Measurements from ENCODE around the gene MAU2.
"Not testable (repeated sequence)": the region's sequence is repeated elsewhere in the genome, so short reads cannot be mapped to it uniquely, and the experiment has no call there.

MAU2 gene

DNA sequence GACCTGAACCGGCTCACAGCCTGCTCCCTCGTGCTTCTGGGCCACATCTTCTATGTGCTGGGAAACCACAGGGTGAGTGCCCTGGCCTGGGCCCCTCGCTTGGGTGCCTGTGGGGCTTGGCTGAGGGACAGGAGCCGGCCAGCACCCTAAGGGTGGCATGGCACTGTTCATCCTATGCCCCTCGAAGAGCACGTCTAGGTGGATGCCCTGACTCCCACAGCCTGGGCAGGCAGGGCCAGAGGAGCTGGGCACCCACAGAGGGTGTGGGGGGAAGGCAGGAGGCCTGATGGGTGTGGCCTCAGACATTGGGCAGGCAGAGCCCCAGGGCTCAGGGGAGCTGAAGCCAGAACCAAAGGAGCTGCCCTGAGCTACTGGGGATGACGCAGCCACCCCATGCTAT is 28.7 kb downstream of the MAU2 start:
- no peak for DNase-seq

DNA sequence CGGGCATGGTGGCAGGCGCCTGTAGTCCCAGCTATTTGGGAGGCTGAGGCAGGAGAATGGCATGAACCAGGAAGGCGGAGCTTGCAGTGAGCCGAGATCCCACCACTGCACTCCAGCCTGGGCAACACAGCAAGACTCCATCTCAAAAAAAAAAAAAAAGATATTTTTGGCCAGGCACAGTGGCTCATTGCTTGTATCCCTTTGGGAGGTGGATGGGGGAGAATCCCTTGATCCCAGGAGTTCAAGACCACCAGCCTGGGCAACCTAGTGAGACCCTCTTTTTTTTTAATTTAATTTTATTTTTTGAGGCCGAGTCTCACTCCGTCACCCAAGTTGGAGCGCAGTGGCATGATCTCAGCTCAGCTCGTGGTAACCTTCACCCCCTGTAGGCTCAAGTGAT is 30.1 kb downstream of the MAU2 start:
- DNase-seq, result not testable (repeated sequence)

GRCh38 chr19:19352823-19353222 is 32.2 kb downstream of the MAU2 start:
- DNase-seq, result no peak

DNA sequence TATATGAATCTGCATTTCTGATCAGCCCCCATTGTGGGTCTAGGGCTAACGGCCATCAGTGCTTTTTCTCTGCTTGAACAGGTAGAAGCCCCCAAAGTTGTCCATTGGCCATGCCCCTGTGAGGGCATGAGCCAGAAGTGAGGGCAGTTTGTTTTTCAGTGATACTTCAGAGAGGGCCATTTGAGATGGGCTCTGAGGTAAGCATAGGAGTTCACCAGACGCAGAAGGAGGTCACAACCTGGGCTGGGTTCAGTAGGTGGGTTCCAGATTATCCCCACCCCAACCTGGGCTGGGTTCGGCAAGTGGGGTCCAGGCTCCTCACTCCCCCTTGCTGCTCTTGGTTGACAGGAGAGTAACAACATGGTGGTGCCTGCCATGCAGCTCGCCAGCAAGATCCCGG is 33.4 kb downstream of the MAU2 start:
- no peak for DNase-seq

- no peak for DNase-seq
These were observed 34.3 kb downstream of the MAU2 start for GRCh38 chr19:19354932-19355331.

DNA sequence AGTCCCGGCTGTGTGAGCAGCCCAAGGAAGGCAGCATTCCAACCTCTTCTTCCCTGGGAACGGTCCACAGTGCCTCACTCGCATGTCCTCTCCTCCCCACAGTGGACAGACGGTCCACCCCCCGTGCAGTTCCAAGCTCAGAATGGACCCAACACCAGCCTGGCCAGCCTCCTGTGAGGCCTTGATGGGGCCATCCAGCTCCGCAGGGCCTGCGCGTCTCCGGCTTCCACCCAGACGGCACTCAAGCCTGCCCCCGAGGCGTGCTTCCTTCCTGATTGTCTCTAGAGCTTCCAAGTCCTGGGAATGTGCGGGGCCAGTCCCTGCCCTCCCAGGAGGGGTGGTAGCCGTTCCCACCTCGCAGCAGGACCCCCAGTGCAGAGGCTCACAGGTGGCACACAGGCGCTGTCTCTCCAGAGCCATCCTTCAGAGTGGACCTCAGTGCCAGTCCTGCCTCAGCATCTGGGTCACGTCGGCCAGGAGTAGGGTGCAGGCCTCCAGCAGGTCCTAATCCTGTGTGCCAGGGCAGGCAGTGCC is 35.0 kb downstream of the MAU2 start:
- no peak for DNase-seq

DNA sequence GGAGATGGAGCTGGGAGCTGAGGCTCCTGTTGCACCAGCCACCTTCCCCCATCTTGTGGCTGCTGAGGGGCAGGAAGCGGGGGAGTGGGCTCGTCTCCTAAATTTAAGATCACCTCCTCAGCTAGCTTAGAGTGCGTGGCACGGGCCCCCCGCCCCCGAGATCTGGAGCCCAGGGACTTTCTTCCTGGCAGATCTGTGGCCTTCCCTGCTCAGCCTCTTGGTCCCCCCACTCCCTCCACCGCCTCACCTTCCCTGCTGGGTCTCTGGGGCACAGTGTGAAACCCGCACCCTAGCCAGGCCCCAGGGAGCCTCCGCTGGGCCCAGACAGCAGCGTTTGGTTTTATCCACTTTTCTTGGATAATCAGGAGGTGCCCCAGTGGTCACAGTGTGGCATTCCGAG is 35.9 kb downstream of the MAU2 start:
- DNase-seq, result no peak

GRCh38 chr19:19356901-19357566 is 36.4 kb downstream of the MAU2 start:
- DNase-seq, result no peak

- peak; percentile 84 for DNase-seq
These were observed 40.5 kb downstream of the MAU2 start for GRCh38 chr19:19361075-19361594.

- DNase-seq, result no peak
These were observed 41.4 kb downstream of the MAU2 start for GRCh38 chr19:19362075-19362474.

GRCh38 chr19:19366434-19367396 is 46.1 kb downstream of the MAU2 start:
- DNase-seq, result peak; percentile 59

- DNase-seq, result no peak
These were observed 47.5 kb downstream of the MAU2 start for GRCh38 chr19:19368087-19368486.

- no peak for DNase-seq
These were observed 50.4 kb downstream of the MAU2 start for GRCh38 chr19:19371059-19371458.

- DNase-seq, result peak; percentile 14
These were observed 52.2 kb downstream of the MAU2 start for GRCh38 chr19:19372656-19373416.

DNA sequence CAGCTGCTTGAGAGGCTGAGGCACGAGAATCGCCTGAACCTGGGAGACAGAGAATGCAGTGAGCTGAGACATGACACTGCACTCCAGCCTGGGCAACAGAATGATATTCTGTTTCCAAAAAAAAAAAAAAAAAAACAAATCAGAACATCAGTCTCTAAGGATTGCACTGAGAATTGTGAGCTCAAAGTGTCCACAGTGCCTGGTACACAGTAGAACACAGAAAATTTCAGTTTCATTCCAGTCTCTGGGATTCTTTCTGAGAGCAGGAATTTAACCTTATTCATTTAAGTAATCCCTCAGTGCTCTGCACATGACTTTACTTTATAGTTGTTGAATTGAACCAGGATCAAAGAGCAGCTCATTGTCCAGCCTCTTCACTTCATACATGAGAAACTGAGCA is 58.9 kb downstream of the MAU2 start:
- no peak for DNase-seq

DNA sequence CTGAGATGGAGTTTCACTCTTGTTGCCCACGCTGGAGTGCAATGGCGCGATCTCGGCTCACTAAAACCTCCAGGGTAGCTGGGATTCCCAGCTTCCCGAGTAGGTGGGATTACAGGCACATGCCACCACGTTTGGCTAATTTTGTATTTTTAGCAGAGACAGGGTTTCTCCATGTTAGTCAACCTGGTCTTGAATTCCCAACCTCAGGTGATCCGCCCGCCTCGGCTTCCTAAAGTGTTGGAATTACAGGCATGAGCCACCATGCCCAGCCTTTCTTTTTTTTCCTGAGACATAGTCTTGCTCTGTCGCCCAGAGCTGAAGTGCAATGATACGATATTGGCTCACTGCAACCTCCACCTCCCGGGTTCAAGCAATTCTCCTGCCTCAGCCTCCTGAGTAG is 59.7 kb downstream of the MAU2 start:
- not testable (repeated sequence) for DNase-seq

- no peak for DNase-seq
These were observed 60.6 kb downstream of the MAU2 start for GRCh38 chr19:19381007-19381926.

DNA sequence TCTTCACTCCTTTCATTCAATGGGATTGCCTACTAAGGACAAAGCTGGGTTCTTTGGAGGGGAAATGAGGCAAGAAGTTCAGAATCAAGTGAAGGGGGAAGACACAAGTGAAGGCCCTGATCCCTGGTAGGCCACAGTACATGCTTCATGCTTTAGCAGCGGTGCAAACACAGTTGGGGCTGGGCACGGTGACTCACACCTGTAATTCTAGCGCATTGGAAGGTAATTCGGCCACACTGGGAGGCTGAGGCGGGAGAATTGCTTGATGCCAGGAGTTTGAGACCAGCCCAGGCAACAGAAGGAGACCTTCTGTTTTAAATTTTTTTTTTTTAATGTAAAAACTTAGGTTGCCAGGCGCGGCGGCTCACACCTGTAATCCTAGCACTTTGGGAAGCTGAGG is 61.5 kb downstream of the MAU2 start:
- DNase-seq, result no peak

DNA sequence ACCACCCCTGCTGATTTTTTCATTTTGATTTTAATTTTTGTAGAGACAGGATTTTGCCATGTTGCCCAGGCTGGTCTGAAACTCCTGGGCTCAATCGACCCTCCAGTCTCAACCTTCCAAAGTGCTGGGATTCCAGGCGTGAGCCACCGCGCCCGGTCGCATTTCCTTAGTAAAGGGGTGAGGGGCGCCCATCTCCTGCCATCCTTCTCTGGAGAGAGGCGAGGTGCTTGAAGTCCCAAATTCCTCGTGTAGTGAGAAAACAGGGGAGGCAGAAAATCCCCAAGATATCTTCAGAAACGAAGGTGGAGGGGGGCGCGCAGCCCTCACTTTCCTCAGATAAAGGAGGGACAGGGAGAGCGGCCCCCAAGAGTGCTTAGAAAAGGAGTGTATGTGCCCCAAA is 63.9 kb downstream of the MAU2 start:
- DNase-seq, result no peak

DNA sequence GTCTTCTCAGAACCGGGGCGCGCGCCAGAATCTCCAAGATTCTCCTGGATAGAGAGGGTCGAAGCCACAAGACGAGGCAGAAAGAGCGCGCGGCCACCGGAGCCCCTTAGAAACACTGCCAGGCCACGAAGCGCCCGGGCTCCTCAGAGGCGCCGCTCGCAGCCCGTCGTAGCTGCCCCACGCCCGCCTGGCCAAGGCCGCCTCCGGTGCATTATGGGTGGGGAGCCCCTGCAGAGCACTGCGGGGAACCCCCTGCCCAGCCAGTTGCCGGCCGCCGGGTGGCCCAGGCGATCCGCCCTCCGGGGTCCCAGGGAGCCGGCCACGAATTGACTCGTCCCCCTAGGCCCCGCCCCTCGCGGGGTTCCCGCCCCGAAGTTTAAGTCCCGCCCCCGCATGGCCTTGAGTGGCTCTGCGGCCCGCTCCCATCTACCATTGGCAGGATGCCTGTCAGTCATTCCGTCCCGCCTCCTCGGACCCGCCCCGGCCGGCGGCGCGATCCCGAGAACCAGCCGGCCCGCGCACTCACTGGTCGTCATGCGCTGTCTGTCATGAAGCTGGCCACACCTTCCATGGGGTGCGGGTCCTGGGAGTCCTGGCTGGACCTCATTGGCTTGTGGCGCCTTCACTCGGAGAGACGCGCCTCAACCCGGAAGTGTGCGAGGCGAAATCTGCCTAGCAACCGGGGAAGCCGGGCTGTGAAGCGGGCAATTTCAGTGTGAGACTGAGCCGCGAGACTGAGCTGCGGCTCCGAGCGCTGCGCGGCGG is 64.7 kb downstream of the MAU2 start:
- peak; percentile 100 for DNase-seq

Measured in fibroblast of upper back skin (primary cell).